Body of pancreas (tissue), 4 donors: ENCODE data around the gene SLBP.

Experiments
- POLR2A ChIP-seq, 3 donors: fragments of 450-650 bp; IDR thresholded peaks; one replicate each; pipeline ENCODE4 v1.6.1; 2016; ENCODE audit warnings: antibody characterized with exemption in 3 of 3, mild to moderate bottlenecking in 2 of 3
- TF ChIP-seq, protein P1 (sequence below), 7 experiments: fragments of 450-650 bp in 4 of 7; fragments of 200-600 bp in 3 of 7; sonication (generic) in 3 of 7; IDR thresholded peaks; one replicate each; pipeline ENCODE4 v1.5.1; 2016 to 2019; ENCODE audit warnings: antibody characterized with exemption in 7 of 7

DNA sequence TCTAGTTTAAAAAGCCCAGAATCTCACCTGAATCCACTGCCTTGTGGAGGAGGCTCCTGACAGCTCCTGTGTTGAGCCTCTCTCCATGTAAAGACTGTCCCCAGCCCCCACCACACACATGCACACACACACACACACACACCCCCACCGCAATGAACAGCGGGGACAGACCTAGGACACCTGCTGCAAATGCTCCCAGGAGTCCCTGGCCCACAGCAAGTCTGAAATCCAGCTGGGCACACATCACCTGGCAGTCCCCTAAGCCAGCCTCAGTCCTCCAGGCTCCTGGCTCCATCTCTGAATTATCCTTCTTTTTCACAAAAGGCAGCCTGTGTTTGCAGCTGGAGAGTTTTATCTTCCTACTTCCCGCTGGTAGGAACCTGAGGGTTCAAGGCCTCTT lies 21.4 kb downstream of the SLBP start:
- TF ChIP-seq, protein P1, sequence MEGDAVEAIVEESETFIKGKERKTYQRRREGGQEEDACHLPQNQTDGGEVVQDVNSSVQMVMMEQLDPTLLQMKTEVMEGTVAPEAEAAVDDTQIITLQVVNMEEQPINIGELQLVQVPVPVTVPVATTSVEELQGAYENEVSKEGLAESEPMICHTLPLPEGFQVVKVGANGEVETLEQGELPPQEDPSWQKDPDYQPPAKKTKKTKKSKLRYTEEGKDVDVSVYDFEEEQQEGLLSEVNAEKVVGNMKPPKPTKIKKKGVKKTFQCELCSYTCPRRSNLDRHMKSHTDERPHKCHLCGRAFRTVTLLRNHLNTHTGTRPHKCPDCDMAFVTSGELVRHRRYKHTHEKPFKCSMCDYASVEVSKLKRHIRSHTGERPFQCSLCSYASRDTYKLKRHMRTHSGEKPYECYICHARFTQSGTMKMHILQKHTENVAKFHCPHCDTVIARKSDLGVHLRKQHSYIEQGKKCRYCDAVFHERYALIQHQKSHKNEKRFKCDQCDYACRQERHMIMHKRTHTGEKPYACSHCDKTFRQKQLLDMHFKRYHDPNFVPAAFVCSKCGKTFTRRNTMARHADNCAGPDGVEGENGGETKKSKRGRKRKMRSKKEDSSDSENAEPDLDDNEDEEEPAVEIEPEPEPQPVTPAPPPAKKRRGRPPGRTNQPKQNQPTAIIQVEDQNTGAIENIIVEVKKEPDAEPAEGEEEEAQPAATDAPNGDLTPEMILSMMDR (IDR thresholded peaks at IDR 0.05): no peak
- no peak for TF ChIP-seq POLR2A (IDR thresholded peaks at IDR 0.05)
